BLaER1 treated with 17β-estradiol and CSF1 and Interleukin-3, amounts not matched to agents 10 nM and 100 nM (cell line): ENCODE results near the gene PCGF3.
A peak's percentile ranks its signal among the peaks of the same experiment; 100 is the strongest.
"Not testable (repeated sequence)": the region's sequence is repeated elsewhere in the genome, so short reads cannot be mapped to it uniquely, and the experiment has no call there.

Experiments used
- H3K27ac ChIP-seq, 11 experiments: shearing (Covaris generic); formaldehyde crosslinking; 2 replicates each; pipeline ENCODE4 v1.8.1; 2022
- H3K27me3 ChIP-seq, 11 experiments: shearing (Covaris generic); formaldehyde crosslinking; 2 replicates each; pipeline ENCODE4 v1.8.1; 2022
- H3K36me3 ChIP-seq, 11 experiments: shearing (Covaris generic); formaldehyde crosslinking; 2 replicates each; pipeline ENCODE4 v1.8.1; 2022
- H3K4me1 ChIP-seq, 10 experiments: shearing (Covaris generic); formaldehyde crosslinking; 2 replicates each; pipeline ENCODE4 v1.8.1; 2022
- H3K4me2 ChIP-seq, 11 experiments: shearing (Covaris generic); formaldehyde crosslinking; 2 replicates each; pipeline ENCODE4 v1.8.1; 2022
- H3K4me3 ChIP-seq, 10 experiments: shearing (Covaris generic); formaldehyde crosslinking; 2 replicates each; pipeline ENCODE4 v1.8.1; 2022
- H3K9ac ChIP-seq, 11 experiments: shearing (Covaris generic); formaldehyde crosslinking; 2 replicates each; pipeline ENCODE4 v1.8.1; 2022
- H3K9me3 ChIP-seq, 11 experiments: shearing (Covaris generic); formaldehyde crosslinking; replicated peaks in 1 of 11; 2 replicates each; pipeline ENCODE4 v1.8.1; 2022
- H4K20me1 ChIP-seq, 11 experiments: shearing (Covaris generic); formaldehyde crosslinking; 2 replicates each; pipeline ENCODE4 v1.8.1; 2022
- Cebpa-rat ChIP-seq, 11 experiments: shearing (Covaris generic); IDR thresholded peaks; 2 replicates each; pipeline ENCODE4 v1.8.1; 2022

PCGF3 gene

GRCh38 chr4:749698-750666 lies 44.4 kb downstream of the PCGF3 start:
- Histone ChIP-seq H3K4me1 (peaks cover 28 to 64% (median 55%) of the 10 kb centered on the region in 10 experiments), H3K27me3 (no peaks in the 10 kb centered on the region), H3K4me2 (peak overlapping the region; percentile 0 to 89 (median 72); a peak in 20 of 22 replicates), H3K9me3 (no peaks in the 10 kb centered on the region), H3K4me3 (no peak overlapping the region), H3K36me3 (peaks cover 57 to 76% (median 72%) of the 10 kb centered on the region in 11 experiments), H3K9ac (peak overlapping the region in 9 of 11 experiments; percentile 5 to 56 (median 38); a peak in 9 of 22 replicates), H4K20me1 (peaks cover 74 to 77% (median 76%) of the 10 kb centered on the region in 11 experiments), H3K27ac (peak overlapping the region in 4 of 11 experiments; percentile 4 to 68 (median 47); a peak in 5 of 22 replicates)
- no peak for TF ChIP-seq Cebpa-rat (IDR thresholded peaks at IDR 0.05)

- Histone ChIP-seq H3K9me3 (no peaks in the 10 kb centered on the region), H3K36me3 (peaks cover 74 to 93% (median 89%) of the 10 kb centered on the region in 11 experiments), H4K20me1 (peaks cover 91 to 94% (median 93%) of the 10 kb centered on the region in 11 experiments), H3K9ac (peak overlapping the region; percentile 18 to 68 (median 55); a peak in 21 of 22 replicates), H3K27me3 (no peaks in the 10 kb centered on the region), H3K4me1 (peaks cover 28 to 64% (median 57%) of the 10 kb centered on the region in 10 experiments), H3K27ac (peak overlapping the region in 8 of 11 experiments; percentile 7 to 68 (median 50); a peak in 12 of 22 replicates), H3K4me2 (peak overlapping the region; percentile 37 to 89 (median 72)), H3K4me3 (peak overlapping the region in 5 of 10 experiments; percentile 4 to 34 (median 13); a peak in 2 of 20 replicates)
- no peak for TF ChIP-seq Cebpa-rat (IDR thresholded peaks at IDR 0.05)
These were observed 46.0 kb downstream of the PCGF3 start for GRCh38 chr4:751676-752075.

- Histone ChIP-seq H4K20me1 (peaks cover 96 to 100% (median 99%) of the 10 kb centered on the region in 11 experiments), H3K27me3 (no peaks in the 10 kb centered on the region), H3K9me3 (no peaks in the 10 kb centered on the region), H3K9ac (peak overlapping the region; percentile 18 to 68 (median 55); a peak in 20 of 22 replicates), H3K27ac (peak overlapping the region in 8 of 11 experiments; percentile 7 to 68 (median 50); a peak in 12 of 22 replicates), H3K36me3 (peaks cover 81 to 99% (median 96%) of the 10 kb centered on the region in 11 experiments), H3K4me2 (peak overlapping the region; percentile 37 to 89 (median 72); a peak in 20 of 22 replicates), H3K4me3 (peak overlapping the region in 2 of 10 experiments; percentile 13 to 34; a peak in 1 of 20 replicates), H3K4me1 (peaks cover 28 to 64% (median 57%) of the 10 kb centered on the region in 10 experiments)
- no peak for TF ChIP-seq Cebpa-rat (IDR thresholded peaks at IDR 0.05)
These were observed 46.7 kb downstream of the PCGF3 start for GRCh38 chr4:752196-752861.

GRCh38 chr4:753186-753585 lies 47.6 kb downstream of the PCGF3 start:
- H3K4me2 ChIP-seq, result peak overlapping the region in 6 of 11 experiments; percentile 71 to 89 (median 84); a peak in 9 of 22 replicates
- H3K9ac ChIP-seq, result peak overlapping the region in 2 of 11 experiments; percentile 62 to 67; a peak in 4 of 22 replicates
- H3K9me3 ChIP-seq, H3K27me3 ChIP-seq, H3K4me3 ChIP-seq: not testable (repeated sequence)
- peak overlapping the region in 3 of 11 experiments; percentile 36 to 68 (median 65); a peak in 4 of 22 replicates for H3K27ac ChIP-seq
- peaks cover 82 to 100% (median 95%) of the 10 kb centered on the region in 11 experiments for H3K36me3 ChIP-seq
- peaks cover 28 to 64% (median 57%) of the 10 kb centered on the region in 10 experiments for H3K4me1 ChIP-seq
- peaks cover 92 to 100% (median 99%) of the 10 kb centered on the region in 11 experiments for H4K20me1 ChIP-seq

- H3K4me1 ChIP-seq, result peaks cover 27 to 58% (median 53%) of the 10 kb centered on the region in 10 experiments
- no peak overlapping the region for H3K4me3 ChIP-seq
- H3K36me3 ChIP-seq, result peaks cover 70 to 91% (median 85%) of the 10 kb centered on the region in 11 experiments
- H3K9me3 ChIP-seq, result no peaks in the 10 kb centered on the region
- H4K20me1 ChIP-seq, result peaks cover 80 to 91% (median 87%) of the 10 kb centered on the region in 11 experiments
- H3K27me3 ChIP-seq, result no peaks in the 10 kb centered on the region
- H3K27ac ChIP-seq, result no peak overlapping the region
- TF ChIP-seq Cebpa-rat (IDR thresholded peaks at IDR 0.05), result no peak
- peak overlapping the region in 4 of 11 experiments; percentile 1 to 29 (median 20); a peak in 5 of 22 replicates for H3K9ac ChIP-seq
- H3K4me2 ChIP-seq, result peak overlapping the region in 7 of 11 experiments; percentile 37 to 67 (median 47); a peak in 14 of 22 replicates
These were observed 48.8 kb downstream of the PCGF3 start for GRCh38 chr4:754221-755120.

- H3K4me3 ChIP-seq, result no peak overlapping the region
- no peak overlapping the region for H3K4me2 ChIP-seq
- H3K9me3 ChIP-seq, result no peaks in the 10 kb centered on the region
- H3K27ac ChIP-seq, result no peak overlapping the region
- peaks cover 80 to 88% (median 84%) of the 10 kb centered on the region in 11 experiments for H3K36me3 ChIP-seq
- no peaks in the 10 kb centered on the region for H3K27me3 ChIP-seq
- TF ChIP-seq Cebpa-rat (IDR thresholded peaks at IDR 0.05), result no peak
- peaks cover 76 to 89% (median 83%) of the 10 kb centered on the region in 11 experiments for H4K20me1 ChIP-seq
- peaks cover under 1 to 32% (median 26%) of the 10 kb centered on the region in 10 experiments; a peak in 19 of 20 replicates for H3K4me1 ChIP-seq
- no peak overlapping the region for H3K9ac ChIP-seq
These were observed 51.5 kb downstream of the PCGF3 start for GRCh38 chr4:757111-757510.

GRCh38 chr4:759810-760209 lies 54.2 kb downstream of the PCGF3 start:
- not testable (repeated sequence) for H3K4me2 ChIP-seq, H3K4me3 ChIP-seq, H3K9me3 ChIP-seq, H3K27me3 ChIP-seq
- Histone ChIP-seq H3K4me1 (peaks cover 5 to 10% (median 8%) of the 10 kb centered on the region in 10 experiments), H3K27ac (peak overlapping the region in 1 of 11 experiments; percentile 41; a peak in 2 of 22 replicates), H3K36me3 (peaks cover 80 to 88% (median 85%) of the 10 kb centered on the region in 11 experiments), H4K20me1 (peaks cover 76 to 89% (median 83%) of the 10 kb centered on the region in 11 experiments), H3K9ac (peak overlapping the region in 2 of 11 experiments; percentile 48 to 53; a peak in 1 of 22 replicates)
